ENCODE data around the gene SHLD3.

DNA sequence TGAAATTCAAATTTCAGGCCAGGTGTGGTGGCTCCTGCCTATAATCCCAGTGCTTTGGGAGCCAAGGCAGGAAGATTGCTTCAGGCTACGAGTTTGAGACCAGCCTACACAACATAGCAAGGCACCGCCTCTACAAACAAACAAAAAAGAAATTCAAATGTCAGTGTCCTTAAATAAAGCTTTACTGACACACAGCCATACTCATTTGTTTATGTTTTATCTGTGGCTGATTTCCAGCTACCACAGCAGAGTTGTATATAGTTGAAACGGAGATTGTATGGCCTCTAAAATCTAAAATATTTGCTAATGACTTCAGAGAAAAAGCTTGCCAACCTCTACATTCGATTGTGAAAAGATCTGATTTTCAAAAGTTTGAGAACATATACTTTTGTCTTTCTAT, 15.4 kb downstream of the SHLD3 start:
- TF ChIP-seq POLR2A (IDR thresholded peaks at IDR 0.05) (no peak), CTCF (IDR thresholded peaks at IDR 0.05) (no peak), EP300 (IDR thresholded peaks at IDR 0.05) (no peak)
